ENCODE data around the gene ZSCAN21.

- TF ChIP-seq TCF7L2 (IDR thresholded peaks at IDR 0.05; ENCODE audit: borderline replicate concordance, low read depth, low read length) (no peak), PRDM10 (tag by site-specific recombination; IDR thresholded peaks at IDR 0.05) (no peak), ZNF777 (tag by site-specific recombination; IDR thresholded peaks at IDR 0.05; ENCODE audit: borderline replicate concordance) (no peak), ZNF514 (tag by site-specific recombination; IDR thresholded peaks at IDR 0.05) (no peak), YY2 (tag by site-specific recombination; IDR thresholded peaks at IDR 0.05) (no peak), ZNF354C (tag by site-specific recombination; IDR thresholded peaks at IDR 0.05; ENCODE audit: borderline replicate concordance, low read depth) (no peak), CTCF (tag by site-specific recombination; IDR thresholded peaks at IDR 0.05) (no peak), ZSCAN30 (tag by site-specific recombination; IDR thresholded peaks at IDR 0.05) (no peak), ZBTB21 (tag by site-specific recombination; IDR thresholded peaks at IDR 0.05) (no peak), HOXD13 (CRISPR knock-in tag; IDR thresholded peaks at IDR 0.05; ENCODE audit: borderline replicate concordance) (no peak), ZNF521 (tag by site-specific recombination; IDR thresholded peaks at IDR 0.05) (no peak), ZNF274 (IDR thresholded peaks at IDR 0.05; ENCODE audit: low read length) (no peak), ZNF274 (tag by site-specific recombination; IDR thresholded peaks at IDR 0.05; ENCODE audit: borderline replicate concordance) (no peak), SETDB1 (IDR thresholded peaks at IDR 0.05; ENCODE audit: insufficient read length, low read length) (no peak)
Observed at GRCh38 chr7:100089458-100090196, 40.1 kb downstream of the ZSCAN21 start.
